ENCODE results near the gene OGFRL1.

OGFRL1 gene

DNA sequence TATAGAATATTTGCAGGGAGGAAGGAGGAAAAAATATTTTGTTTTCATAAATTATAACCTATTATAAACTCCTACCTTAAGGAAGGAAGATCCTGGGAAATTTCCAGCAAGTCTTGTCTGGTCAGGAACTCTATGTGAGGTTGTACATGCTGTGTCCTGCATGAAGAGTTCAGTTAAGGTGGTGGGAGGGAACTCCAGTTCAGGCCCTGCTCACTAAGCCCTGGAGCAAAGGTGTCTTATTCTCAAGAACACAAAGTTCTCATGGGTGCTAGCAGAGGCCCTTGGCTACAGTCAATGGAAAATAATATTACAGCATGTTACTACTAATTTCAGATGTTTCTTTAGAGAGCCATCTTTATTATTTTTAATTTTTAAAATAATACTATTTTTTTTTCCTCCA, 3.8 kb upstream of the OGFRL1 start:
- in situ Hi-C loops (cut with MboI; ENCODE audit: low sequenced_read_pairs), result no loop called here

DNA sequence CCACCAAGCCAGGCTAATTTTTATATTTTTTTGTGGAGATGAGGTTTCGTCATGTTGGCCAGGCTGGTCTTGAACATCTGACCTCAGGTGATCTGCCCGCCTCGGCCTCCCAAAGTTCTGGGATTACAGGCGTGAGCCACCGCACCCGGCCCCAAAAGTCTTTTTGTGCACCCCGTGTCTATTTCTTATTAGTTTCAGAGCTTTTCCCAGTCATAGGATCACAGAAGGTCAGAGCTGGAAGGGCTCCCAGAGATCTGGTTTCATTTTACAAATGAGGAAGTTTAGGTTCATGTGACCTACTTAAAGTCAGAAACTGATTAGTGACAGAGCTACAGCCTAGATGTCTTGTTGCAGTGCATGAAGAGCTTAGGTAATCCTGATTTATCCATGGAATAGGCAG, 1.6 kb upstream of the OGFRL1 start:
- in situ Hi-C loops (cut with MboI; ENCODE audit: low sequenced_read_pairs), result no loop called here

DNA sequence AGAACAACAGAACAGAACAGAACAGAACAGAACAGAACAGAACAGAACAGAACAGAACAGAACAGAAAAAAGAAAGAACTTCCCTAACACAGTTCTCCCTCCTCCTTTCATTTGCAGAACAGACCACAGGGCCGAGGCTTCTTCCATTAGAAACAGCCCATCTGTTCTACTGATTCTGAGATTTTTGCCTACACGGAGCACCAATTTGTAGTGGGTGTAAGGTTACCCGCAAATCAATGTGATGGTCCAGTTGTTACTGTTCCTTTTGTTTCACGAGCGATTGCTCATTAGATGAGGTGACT, 734 bp upstream of the OGFRL1 start:
- in situ Hi-C loops (cut with MboI; ENCODE audit: low sequenced_read_pairs), result no loop called here

DNA sequence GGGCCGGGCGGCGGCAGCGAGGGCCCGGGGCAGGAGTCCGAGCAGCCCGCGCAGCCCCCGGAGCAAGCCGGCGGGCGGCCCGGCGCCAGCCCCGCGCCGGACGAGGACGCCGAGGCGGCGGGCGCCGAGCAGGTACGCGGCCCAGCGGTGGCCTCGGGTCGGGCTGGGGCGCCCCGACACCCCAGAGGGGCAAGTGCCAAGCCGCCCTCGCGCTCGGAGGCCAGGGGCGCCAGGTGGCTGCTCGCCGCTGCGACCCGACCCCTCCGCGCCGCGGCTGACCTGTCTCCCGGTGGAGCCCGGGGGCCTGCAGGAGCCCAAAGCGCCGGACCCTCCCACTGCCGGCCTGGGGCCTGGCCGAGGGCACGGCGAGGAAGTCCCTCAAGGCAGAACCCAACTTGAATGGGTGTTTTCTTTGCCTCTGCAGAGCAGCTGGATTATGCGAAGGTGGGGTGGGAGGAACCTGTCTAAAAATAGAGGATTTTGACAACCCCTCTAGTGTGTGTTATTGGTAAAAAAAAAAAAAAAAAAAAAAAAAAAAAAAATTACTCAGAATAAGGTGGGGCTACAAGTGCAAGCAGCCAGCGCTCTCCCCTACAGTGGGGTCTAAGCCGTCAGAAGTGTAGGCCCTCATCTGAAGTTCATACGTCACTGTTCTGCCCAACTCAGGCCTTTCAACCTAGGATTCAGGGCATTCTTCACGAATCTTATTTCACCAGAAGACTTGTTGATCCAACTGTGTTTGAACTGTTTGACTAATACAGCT, 609 bp downstream of the OGFRL1 start:
- in situ Hi-C loops (cut with MboI; ENCODE audit: low sequenced_read_pairs), result no loop called here

DNA sequence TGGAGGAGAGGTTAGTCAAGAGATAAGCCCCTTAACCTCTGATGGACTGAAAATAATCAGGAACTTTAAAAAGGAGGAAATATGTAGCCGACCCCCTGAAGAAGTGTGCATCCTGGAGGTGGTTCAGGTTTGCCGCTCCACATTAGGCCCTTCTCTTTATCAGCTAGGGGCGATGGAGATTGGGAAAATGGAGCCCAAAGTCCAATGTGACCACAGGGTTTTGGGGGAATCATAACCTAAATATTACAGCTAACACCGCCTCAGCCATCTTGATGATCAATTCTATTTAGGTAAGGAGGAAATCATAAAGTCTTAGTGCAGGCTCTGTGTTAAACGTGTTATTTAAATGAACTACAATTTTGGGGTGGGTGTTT, 1.2 kb downstream of the OGFRL1 start:
- in situ Hi-C loops (cut with MboI; ENCODE audit: low sequenced_read_pairs), result no loop called here

DNA sequence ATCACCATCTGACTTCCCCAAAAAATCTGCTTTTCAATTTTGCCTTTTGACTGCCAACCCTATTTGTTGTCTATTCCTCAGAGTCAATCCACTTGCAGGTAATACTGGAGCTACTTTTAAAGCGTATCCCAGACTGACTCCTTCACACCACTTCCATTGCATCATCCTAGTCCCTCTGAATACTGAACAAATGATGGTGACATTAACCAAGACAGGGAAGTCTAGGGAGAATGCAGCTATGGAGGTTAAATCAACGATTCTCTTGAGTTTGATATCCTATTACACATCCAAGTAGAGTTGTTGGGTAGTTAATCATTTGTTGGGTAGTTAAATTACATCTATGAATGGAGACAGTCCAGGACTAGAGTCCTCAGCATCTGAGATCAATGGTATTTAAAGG, 2.0 kb downstream of the OGFRL1 start:
- in situ Hi-C loops (cut with MboI; ENCODE audit: low sequenced_read_pairs), result no loop called here

DNA sequence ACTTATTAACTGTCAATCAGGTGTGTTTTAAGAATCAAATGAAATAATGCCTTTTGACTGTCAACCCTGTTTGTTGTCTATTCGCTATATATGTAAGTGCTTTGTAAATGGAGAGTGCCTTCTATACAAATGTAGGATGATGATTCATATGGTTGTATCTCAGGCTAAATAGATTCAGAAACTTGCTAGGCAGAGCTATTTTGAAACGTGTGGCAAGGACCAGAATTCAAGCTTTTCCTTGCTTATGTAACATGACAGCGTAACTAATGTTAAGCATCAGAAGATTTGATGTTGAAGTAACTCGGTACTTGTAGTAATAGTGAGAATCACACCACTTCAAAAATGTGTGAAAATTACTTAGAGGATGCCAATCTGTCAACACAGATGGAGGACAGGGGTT, 3.4 kb downstream of the OGFRL1 start:
- in situ Hi-C loops (cut with MboI; ENCODE audit: low sequenced_read_pairs), result no loop called here

DNA sequence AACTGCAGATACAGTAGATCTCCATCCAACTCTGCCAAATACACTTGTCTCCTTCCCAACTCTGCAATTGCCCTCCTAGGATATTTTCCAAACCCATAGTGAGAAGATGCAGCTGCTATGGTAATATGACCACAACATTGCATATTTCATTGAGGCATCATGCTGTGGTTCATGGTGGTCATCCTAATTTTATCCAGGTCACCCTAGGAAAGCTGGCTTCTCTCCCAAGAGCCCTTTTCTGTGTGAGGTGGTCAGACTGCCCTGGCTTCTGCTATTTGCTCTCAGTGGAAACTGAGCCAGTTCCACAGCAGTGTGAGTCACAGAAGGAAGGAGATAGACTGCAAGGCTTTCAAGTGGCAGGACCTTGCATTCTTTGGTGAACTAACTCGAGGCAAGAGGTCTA, 5.5 kb downstream of the OGFRL1 start:
- in situ Hi-C loops (cut with MboI; ENCODE audit: low sequenced_read_pairs), result no loop called here

DNA sequence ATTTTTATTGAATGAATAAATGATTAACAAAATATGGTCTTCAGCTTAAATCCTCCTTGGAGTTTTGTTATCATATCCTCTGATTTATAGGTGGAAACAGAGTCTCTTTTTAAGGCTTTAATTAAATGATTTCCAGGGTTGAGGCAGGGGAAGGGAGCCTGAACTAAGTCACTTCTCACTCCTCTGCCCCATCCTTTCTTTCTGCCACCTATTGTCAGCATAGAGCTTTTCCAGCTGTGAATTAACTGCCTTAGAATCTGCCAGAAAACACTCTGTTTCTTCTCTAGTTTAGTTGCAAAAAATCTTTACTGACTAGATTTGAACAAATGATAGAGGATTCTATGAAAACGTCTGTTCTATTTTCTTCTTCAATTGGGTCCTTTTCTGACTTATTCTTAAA, 9.8 kb downstream of the OGFRL1 start:
- in situ Hi-C loops (cut with MboI; ENCODE audit: low sequenced_read_pairs), result no loop called here

DNA sequence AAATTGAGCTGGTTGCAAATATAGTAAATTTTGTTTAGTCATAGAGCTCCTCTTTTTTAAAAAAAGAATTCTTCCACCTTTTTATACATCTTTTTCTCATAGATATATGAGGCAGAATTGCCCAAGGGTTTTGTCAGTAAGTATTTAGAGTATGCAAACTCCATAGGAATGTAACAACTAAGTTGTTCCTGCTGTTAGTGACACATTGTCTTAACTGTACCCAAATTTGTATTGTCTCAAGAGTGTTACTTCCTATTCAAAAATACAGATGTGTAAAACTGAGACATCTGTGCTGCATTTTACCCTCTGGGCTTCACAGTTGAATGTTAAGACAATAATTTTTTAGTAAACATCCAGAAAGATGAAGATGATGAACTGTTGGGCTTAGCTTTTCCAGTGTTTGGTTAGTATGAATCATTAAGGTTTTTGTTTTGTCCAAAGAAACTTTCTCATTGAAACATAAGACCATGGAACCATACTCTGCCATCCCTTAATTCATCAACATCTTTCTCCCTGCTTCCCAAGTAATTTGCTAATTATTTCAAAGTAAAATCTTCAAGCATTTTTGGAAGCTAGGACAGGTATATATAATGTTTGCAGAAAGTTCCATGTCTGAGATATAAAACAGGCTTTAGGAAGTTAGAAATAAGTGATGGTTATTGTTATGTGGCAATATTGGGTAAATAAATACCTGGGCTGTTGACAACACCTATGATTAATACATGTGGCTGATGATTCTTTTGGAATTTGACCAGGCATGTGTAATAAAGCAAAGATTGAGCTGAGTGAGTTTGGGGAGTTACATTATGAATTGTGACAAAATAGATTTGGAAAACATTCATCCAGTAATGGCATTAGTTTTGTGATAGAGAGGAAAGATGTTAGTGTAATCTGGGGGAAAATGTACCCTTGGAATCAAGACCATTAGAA, 11.2 kb downstream of the OGFRL1 start:
- in situ Hi-C loops (cut with MboI; ENCODE audit: low sequenced_read_pairs), result no loop called here

DNA sequence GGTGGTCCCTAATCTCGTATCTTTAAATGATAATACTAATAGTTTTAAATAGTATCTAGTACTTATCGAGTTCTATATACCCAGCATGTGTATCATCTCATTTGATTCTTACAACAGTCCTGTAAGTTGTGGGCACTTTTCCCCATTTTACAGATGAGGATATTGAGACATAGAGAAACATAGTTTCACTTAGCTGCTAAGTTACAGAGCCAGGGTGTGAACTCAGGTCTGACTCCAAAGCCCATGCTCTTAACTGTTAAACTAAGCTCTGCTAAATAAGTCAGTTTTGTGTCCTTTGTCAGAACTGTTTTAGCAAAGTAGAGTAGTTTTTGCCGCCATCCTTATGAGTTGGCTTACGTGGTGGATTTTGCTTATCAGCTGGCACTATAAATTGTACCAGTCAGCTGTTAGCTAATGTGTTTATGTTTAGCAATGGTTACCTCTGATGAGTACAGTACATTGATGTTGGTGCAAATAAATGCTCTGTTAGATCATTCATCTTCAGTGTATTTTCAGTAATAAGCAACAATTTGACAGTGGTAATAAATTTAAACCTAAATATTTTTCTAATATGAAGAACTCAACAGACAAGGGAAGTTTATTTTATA, 12.1 kb downstream of the OGFRL1 start:
- in situ Hi-C loops (cut with MboI; ENCODE audit: low sequenced_read_pairs), result no loop called here

DNA sequence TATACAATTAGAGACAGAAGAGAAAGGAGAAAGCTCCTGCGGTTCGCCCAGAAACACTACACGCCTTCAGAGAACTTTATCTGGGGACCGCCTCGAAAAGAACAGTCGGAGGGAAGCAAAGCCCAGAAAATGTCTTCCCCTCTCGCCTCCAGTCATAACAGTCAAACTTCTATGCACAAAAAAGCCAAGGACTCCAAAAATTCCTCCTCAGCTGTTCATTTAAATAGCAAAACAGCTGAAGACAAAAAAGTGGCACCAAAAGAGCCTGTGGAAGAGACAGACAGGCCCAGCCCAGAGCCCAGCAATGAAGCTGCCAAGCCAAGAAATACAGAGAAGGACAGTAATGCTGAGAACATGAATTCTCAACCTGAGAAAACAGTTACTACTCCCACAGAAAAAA, 12.9 kb downstream of the OGFRL1 start:
- in situ Hi-C loops (cut with MboI; ENCODE audit: low sequenced_read_pairs), result no loop called here

DNA sequence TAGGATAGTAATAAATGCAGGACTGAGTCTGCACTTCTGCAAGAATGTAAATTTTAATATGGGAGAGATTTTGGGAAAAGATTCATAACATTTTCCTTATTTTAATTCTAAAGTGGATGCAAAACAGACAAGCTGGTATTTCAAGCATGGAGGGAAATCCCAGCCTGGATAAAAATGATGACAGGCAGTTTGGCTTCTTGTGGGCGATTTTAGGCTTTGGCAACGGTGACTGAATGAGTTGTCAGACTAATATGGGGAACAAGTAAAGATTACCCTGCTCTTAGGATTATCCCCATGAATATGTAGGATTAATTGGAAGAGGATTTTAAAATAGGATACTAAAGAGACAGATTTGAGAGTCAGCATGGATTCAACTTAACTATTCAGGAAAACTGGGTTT, 21.0 kb downstream of the OGFRL1 start:
- in situ Hi-C loops (cut with MboI; ENCODE audit: low sequenced_read_pairs), result no loop called here

DNA sequence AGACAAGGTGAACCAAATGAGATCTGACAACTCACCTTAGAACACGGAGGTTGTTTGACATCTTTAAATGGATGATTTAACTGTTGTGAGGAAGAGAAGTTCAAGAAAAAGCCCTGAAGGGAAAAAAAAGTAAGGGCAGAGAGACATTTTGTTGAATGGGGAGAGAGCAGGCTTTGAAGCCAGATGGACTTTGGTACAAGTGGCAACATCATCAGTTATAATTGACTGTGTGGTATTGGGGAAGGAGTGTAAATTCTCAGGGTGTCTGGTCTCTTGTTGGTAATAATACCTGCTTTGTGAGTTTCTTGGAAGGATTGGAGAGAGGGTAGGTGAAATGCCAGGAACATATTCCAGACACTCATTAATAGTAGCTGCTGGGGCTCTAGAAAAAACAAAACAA, 21.6 kb downstream of the OGFRL1 start:
- in situ Hi-C loops (cut with MboI; ENCODE audit: low sequenced_read_pairs), result no loop called here

DNA sequence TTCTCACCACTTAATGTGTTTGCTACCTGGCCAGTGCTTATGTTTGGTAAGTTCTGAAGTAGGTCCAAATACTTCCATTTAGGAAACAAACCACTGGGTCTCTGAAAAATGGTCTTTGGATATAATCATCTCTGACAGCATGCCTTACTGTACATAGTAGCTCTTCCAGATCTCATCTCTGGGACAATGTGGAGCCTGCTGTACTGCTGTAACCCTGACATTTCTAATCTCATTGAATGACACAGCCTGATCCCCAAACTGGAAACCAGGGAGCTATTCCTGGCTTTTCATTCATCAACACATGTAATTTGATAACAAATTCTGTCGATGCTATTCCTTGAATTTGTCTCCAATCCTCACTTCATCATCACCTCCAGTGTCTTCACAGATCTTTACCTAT, 23.5 kb downstream of the OGFRL1 start:
- in situ Hi-C loops (cut with MboI; ENCODE audit: low sequenced_read_pairs), result no loop called here

DNA sequence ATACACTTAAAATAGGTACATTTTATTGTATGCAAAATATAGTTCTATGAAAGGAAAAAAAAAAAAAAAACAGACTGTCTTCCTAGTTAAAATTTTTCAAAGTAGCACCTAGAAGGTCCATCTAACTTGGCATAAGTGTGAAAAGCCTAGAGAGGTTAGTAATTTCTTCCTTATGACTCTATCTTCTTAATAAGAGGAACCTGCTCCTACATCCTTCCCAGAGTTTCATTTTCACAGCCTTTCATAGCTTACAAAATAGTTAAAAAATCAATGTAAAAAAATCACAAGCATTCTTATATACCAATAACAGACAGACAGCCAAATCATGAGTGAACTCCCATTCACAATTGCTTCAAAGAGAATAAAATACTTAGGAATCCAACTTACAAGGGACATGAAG, 28.8 kb downstream of the OGFRL1 start:
- in situ Hi-C loops (cut with MboI; ENCODE audit: low sequenced_read_pairs), result no loop called here

DNA sequence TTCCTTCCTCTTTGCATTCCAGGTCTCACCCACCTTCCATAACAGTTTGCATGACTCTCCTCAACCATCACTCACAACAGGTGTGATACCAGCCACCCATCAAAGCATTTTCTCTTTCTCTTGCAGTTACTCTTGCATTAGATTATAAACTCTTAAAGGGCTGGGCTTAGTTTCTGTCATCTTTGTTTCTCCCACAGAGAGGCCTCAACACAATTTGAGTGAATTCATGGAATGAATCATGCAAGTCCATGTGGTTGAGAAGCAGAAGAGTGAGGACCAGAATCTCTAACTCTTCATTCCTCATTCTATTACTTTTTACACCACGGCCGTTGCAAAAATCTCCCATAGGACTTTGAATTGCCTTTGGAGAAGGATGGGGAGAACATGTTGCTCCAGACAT, 31.4 kb downstream of the OGFRL1 start:
- in situ Hi-C loops (cut with MboI; ENCODE audit: low sequenced_read_pairs), result no loop called here

DNA sequence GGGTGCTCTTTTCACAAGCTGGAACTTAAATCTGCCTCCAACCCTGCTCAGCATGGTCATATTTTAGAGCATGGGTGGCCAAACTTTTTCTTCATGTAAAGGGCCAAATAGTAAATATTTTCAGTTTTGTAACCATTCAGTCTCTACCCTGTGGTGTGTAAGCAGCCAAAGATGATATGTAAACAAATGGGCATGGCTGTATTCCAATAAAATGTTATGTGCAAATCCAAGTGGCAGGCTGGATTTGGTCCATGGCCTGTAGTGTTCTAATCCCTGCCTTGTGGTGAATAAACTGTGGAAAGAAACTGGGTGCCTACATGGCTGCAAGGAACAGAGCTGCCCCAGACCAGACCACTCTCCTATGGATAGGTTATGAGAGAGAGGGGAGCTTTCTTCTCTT, 32.7 kb downstream of the OGFRL1 start:
- in situ Hi-C loops (cut with MboI; ENCODE audit: low sequenced_read_pairs), result no loop called here

DNA sequence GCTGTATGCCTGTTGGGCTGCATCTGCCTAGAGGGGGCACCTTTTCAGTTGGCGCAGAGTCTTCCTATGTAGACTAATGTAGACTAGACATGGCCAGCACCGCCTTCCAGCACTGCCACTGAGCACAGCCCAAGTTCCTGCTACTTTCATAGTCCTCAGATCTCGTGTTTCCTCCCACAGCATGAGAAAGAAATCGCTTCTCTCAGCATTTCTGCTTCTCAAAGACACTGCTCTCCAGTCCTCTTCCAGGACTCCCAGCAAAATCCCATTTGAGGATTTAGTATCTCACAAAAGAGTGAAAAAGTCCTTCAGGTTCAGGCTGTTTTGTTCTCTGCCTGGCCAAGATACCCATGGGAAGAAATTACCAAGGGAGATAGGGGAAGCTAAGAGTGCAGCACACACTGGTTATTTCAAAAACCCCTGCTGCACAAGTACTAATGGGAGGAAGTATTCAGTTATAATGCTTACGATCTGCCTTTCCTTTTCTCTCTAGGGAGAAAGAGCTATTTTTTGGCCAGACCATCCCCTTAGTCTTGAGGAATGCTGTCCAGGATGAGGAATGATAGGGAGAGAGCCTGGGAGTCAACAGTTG, 35.7 kb downstream of the OGFRL1 start:
- in situ Hi-C loops (cut with MboI; ENCODE audit: low sequenced_read_pairs), result no loop called here

DNA sequence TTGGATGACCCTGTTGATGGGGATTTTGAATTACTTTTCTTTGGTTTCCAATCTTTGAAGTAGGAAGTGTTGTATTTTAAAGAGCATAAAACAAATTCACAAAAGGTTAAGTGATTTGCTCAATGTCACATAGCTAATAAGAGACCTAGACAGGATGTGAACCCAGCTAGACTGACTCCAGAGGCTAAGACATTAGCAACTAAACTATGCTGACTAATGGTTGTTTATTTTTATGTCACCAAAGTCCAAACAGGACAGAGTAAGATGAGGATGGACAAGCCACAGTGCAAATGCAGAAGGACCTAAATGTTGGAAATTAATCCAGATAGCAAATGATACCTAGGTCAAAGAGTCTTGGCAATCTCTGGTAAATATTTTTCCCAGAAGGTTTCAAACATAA, 38.0 kb downstream of the OGFRL1 start:
- in situ Hi-C loops (cut with MboI; ENCODE audit: low sequenced_read_pairs), result no loop called here

DNA sequence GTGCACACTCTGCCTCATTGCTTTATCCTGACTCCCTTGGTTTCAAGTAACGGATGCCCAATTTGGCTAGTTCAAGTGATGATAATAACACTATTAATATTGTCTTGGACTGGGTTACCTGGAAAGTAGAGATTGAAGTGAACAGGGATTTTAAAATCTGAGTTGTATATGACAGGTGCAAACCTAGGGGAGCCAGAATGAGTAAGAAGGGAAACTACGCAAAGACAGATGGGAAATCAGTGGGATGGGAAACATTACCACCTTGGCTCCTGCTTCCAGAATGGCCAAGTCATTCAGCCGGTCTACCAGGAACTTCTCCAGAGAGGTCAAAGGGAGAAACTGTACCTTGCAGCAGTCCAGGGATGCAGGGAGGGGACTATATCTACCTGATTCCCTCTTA, 41.9 kb downstream of the OGFRL1 start:
- in situ Hi-C loops (cut with MboI; ENCODE audit: low sequenced_read_pairs), result no loop called here

DNA sequence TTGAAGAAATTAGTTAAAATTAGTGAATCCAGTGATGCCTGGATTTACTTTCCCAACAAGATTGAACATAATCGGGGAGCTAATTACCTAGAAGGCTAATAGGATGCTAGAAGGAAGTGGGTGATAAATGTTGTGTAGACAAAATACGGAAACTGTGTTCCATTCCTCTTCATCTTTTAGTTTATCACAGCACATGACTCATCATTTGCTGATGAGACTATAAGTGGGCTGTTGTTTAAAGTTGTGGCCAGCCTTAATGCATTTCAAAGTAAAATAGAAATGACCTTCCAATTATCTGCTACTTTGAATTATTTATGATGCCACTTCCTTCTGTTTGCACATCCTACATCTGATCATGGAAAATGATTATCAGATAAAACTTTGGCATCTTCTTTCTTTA, 43.4 kb downstream of the OGFRL1 start:
- in situ Hi-C loops (cut with MboI; ENCODE audit: low sequenced_read_pairs), result no loop called here

Measured in HL-60/S4 treated with retinoic acid at 250 ng/mL for 4 days and 3 days (cell line).